IMR-90 (cell line): ENCODE data around the gene PDS5A. TPM values are rescaled to one million over a fixed set of nuclear protein-coding genes. Genes with fewer than 3 reads are reported as not detected.

ENCODE experiments used
- ATAC-seq: fragments of 200-7000 bp; cut with Tn5 transposase; 2 replicates; pipeline ENCODE4 v1.9.1; 2020; ENCODE audit warnings: low read depth, mild to moderate bottlenecking, moderate library complexity
- BruUV-seq: library from RNA; stranded (reverse); fragments of 400-500 nt; replicated peaks from 2 replicates; lab custom pipeline; 2021; lab: Mats Ljungman, UMichigan
- CTCF ChIA-PET: fragments of 300-600 bp; formaldehyde crosslinking; extraction: SDS; loops from one replicate; lab custom pipeline; 2021; ENCODE audit warnings: antibody characterized with exemption; lab: Yijun Ruan, JAX
- POLR2A ChIA-PET: fragments of 300-600 bp; sonication (Branson Sonifier 250); formaldehyde crosslinking; loops from one replicate; lab custom pipeline; 2022; ENCODE audit warnings: antibody characterized with exemption; ENCODE audit not compliant: unreplicated experiment; lab: Charles Lee
- DNase-seq: peaks from one replicate; pipeline ENCODE4 v3.0.0; 2013
- H2AFZ ChIP-seq: replicated peaks from 2 replicates; pipeline ENCODE3; 2013; ENCODE audit warnings: low read length, mild to moderate bottlenecking; ENCODE audit not compliant: poor library complexity
- H2AK5ac ChIP-seq: 2 replicates; pipeline ENCODE4 v1.6.1; 2013; ENCODE audit warnings: low read depth, low read length, inconsistent platforms
- H2AK9ac ChIP-seq: replicated peaks from 2 replicates; pipeline ENCODE3; 2013; ENCODE audit warnings: mild to moderate bottlenecking, low read depth, low read length, moderate library complexity; ENCODE audit not compliant: poor library complexity
- H2BK120ac ChIP-seq: 2 replicates; pipeline ENCODE4 v1.6.1; 2013; ENCODE audit warnings: low read depth, low read length, inconsistent platforms
- H2BK15ac ChIP-seq: 3 replicates; pipeline ENCODE4 v1.6.1; 2013; ENCODE audit warnings: low read depth, low read length, inconsistent platforms
- H2BK20ac ChIP-seq: 2 replicates; pipeline ENCODE4 v1.6.1; 2013; ENCODE audit warnings: low read depth, mild to moderate bottlenecking, inconsistent platforms, low read length, moderate library complexity
- H2BK5ac ChIP-seq: 2 replicates; pipeline ENCODE4 v1.6.1; 2013; ENCODE audit warnings: mild to moderate bottlenecking, low read depth, low read length, inconsistent platforms; ENCODE audit not compliant: poor library complexity, severe bottlenecking
- H3K14ac ChIP-seq: replicated peaks from 2 replicates; pipeline ENCODE4 v1.6.1; 2013; ENCODE audit warnings: low read depth, low read length, inconsistent platforms
- H3K18ac ChIP-seq: 2 replicates; pipeline ENCODE4 v1.6.1; 2013; ENCODE audit warnings: low read depth, low read length, control low read depth
- H3K23ac ChIP-seq: 2 replicates; pipeline ENCODE4 v1.6.1; 2013; ENCODE audit warnings: low read depth, low read length, inconsistent platforms
- H3K27ac ChIP-seq: 2 replicates; pipeline ENCODE4 v1.5.1; 2013; ENCODE audit warnings: mild to moderate bottlenecking, control low read depth, low read length; ENCODE audit not compliant: insufficient read depth
- H3K27me3 ChIP-seq: 2 replicates; pipeline ENCODE4 v1.6.1; 2013; ENCODE audit warnings: low read length; ENCODE audit not compliant: control insufficient read depth, insufficient read depth
- H3K36me3 ChIP-seq: 2 replicates; pipeline ENCODE4 v1.6.1; 2013; ENCODE audit warnings: low read length, mixed read lengths; ENCODE audit not compliant: control insufficient read depth, insufficient read depth
- H3K4ac ChIP-seq: 2 replicates; pipeline ENCODE4 v1.6.1; 2013; ENCODE audit warnings: low read depth, low read length, inconsistent platforms
- H3K4me1 ChIP-seq: 2 replicates; pipeline ENCODE4 v1.6.1; 2013; ENCODE audit warnings: low read length, mixed read lengths; ENCODE audit not compliant: control insufficient read depth, insufficient read depth
- H3K4me2 ChIP-seq: 2 replicates; pipeline ENCODE4 v1.6.1; 2013; ENCODE audit warnings: low read depth, mild to moderate bottlenecking, control low read depth, low read length, moderate library complexity
- H3K4me3 ChIP-seq: 2 replicates; pipeline ENCODE4 v1.5.1; 2013; ENCODE audit warnings: low read depth, mild to moderate bottlenecking, control low read depth, low read length, moderate library complexity; ENCODE audit not compliant: insufficient read depth
- H3K56ac ChIP-seq: 2 replicates; pipeline ENCODE4 v1.6.1; 2013; ENCODE audit warnings: low read length, inconsistent platforms; ENCODE audit not compliant: insufficient read depth; ENCODE audit errors: extremely low read depth
- H3K79me1 ChIP-seq, 2 experiments: 2 replicates each; pipeline ENCODE4 v1.6.1; 2013; ENCODE audit warnings: low read length in 2 of 2, inconsistent platforms in 1 of 2, low read depth in 1 of 2
- H3K9ac ChIP-seq: 2 replicates; pipeline ENCODE4 v1.6.1; 2013; ENCODE audit warnings: low read depth, low read length, control low read depth
- H3K9me1 ChIP-seq: 2 replicates; pipeline ENCODE4 v1.6.1; 2013; ENCODE audit warnings: low read length, inconsistent platforms; ENCODE audit not compliant: insufficient read depth
- H3K9me3 ChIP-seq: 2 replicates; pipeline ENCODE4 v1.6.1; 2013; ENCODE audit warnings: low read length; ENCODE audit not compliant: control insufficient read depth, insufficient read depth
- H4K20me1 ChIP-seq: 2 replicates; pipeline ENCODE4 v1.6.1; 2013; ENCODE audit warnings: low read length, inconsistent platforms; ENCODE audit not compliant: insufficient read depth
- H4K5ac ChIP-seq: 2 replicates; pipeline ENCODE4 v1.6.1; 2013; ENCODE audit warnings: mild to moderate bottlenecking, low read depth, low read length, control low read depth
- H4K8ac ChIP-seq, 2 experiments: 2 replicates each; pipeline ENCODE4 v1.6.1; 2013; ENCODE audit warnings: low read depth in 2 of 2, low read length in 2 of 2, control low read depth in 1 of 2, inconsistent platforms in 1 of 2
- H4K91ac ChIP-seq: 2 replicates; pipeline ENCODE4 v1.6.1; 2013; ENCODE audit warnings: low read depth, low read length, inconsistent platforms; ENCODE audit not compliant: insufficient read depth
- CTCF ChIP-seq: conservative IDR thresholded peaks from 2 replicates; pipeline ENCODE4 v1.5.1; 2012; ENCODE audit warnings: mild to moderate bottlenecking, low read depth, low read length, improper control_type of control experiment
- ELK1 ChIP-seq: fragments of 150-350 bp; IDR thresholded peaks from 2 replicates; pipeline ENCODE4 v1.6.1; 2016; ENCODE audit warnings: low read depth, mild to moderate bottlenecking, low read length, moderate library complexity, borderline replicate concordance
- MAFK ChIP-seq: IDR thresholded peaks from 2 replicates; pipeline ENCODE4 v1.6.1; 2012; ENCODE audit warnings: low read depth, low read length, improper control_type of control experiment
- MAZ ChIP-seq: IDR thresholded peaks from 2 replicates; pipeline ENCODE4 v1.6.1; 2012; ENCODE audit warnings: low read depth, mild to moderate bottlenecking, low read length, improper control_type of control experiment, moderate library complexity, borderline replicate concordance
- MXI1 ChIP-seq: IDR thresholded peaks from 2 replicates; pipeline ENCODE4 v1.6.1; 2012; ENCODE audit warnings: low read depth, mild to moderate bottlenecking, low read length, moderate library complexity, borderline replicate concordance
- POLR2A ChIP-seq: IDR thresholded peaks from 2 replicates; pipeline ENCODE4 v1.6.1; 2012; ENCODE audit warnings: mild to moderate bottlenecking, low read depth, low read length
- RCOR1 ChIP-seq: IDR thresholded peaks from 2 replicates; pipeline ENCODE4 v1.6.1; 2012; ENCODE audit warnings: mild to moderate bottlenecking, low read length, improper control_type of control experiment; ENCODE audit not compliant: insufficient replicate concordance
- RFX5 ChIP-seq: IDR thresholded peaks from 2 replicates; pipeline ENCODE4 v1.8.0; 2012; ENCODE audit warnings: low read depth, mild to moderate bottlenecking, low read length, moderate library complexity
- SMC3 ChIP-seq: fragments of 150-350 bp; IDR thresholded peaks from 2 replicates; pipeline ENCODE4 v1.6.1; 2016; ENCODE audit warnings: low read depth, mild to moderate bottlenecking, antibody characterized with exemption, low read length, moderate library complexity
- USF2 ChIP-seq: fragments of 150-350 bp; IDR thresholded peaks from 2 replicates; pipeline ENCODE4 v1.6.1; 2017; ENCODE audit warnings: mild to moderate bottlenecking, antibody characterized with exemption, low read length, low read depth
- WGBS, 2 experiments: methylation state at CpG; one replicate each; pipeline versions ENCODE4 v1.1.5 to v1.1.7; 2013; ENCODE audit warnings: missing lambda C conversion rate in 2 of 2; ENCODE audit not compliant: insufficient read length in 1 of 2; ENCODE audit errors: extremely low coverage in 2 of 2; 5-methylcytosine and 5-hydroxymethylcytosine counted together
- dilution Hi-C: fragments of 300-500 bp; cut with HindIII; formaldehyde crosslinking; loops from one replicate; pipeline ENCODE4 v1.14.3; 2018; ENCODE audit warnings: low sequenced_read_pairs; ENCODE audit not compliant: unreplicated experiment
- in situ Hi-C: fragments of 300-500 bp; cut with MboI; formaldehyde crosslinking; loops from 3 replicates; pipeline ENCODE4 v1.14.3; 2019; ENCODE audit warnings: low sequenced_read_pairs, inconsistent platforms, mixed read lengths
- intact Hi-C: fragments of 100-400 bp; cut with micrococcal nuclease; formaldehyde crosslinking; loops from 2 replicates; pipeline ENCODE4 v1.10.0; 2022
- polyA plus RNA-seq, 3 experiments: library from polyadenylated mRNA; depleted of rRNA; stranded (reverse); fragments of >200 nt; gene quantifications; 2 replicates each; pipeline ENCODE4 v1.2.3, GENCODE V29; 2012; ENCODE audit warnings: low replicate concordance in 1 of 3
- total RNA-seq: library from RNA; depleted of rRNA; stranded (reverse); fragments of >200 nt; gene quantifications from 2 replicates; pipeline ENCODE4 v1.2.3, GENCODE V29; 2012

The PDS5A gene
- total and polyA plus RNA-seq, 2 of the 4 experiments (the other 2 are of a cell fraction), result 16.3 to 33.5 TPM

GRCh38 chr4:39922399-39922798 is 55.3 kb downstream of the PDS5A start:
- Histone ChIP-seq H4K8ac (no peak overlapping the region), H2AK9ac (no peak overlapping the region), H2BK20ac (no peak overlapping the region), H3K18ac (no peak overlapping the region), H3K9ac (no peak overlapping the region), H2BK15ac (no peak overlapping the region), H2BK120ac (no peak overlapping the region), H3K4me1 (no peaks in the 10 kb centered on the region), H3K4ac (no peak overlapping the region), H3K9me1 (peaks cover 3% of the 10 kb centered on the region; the same call in 1 of the 2 replicates), H3K9me3 (no peaks in the 10 kb centered on the region), H2BK5ac (no peak overlapping the region), H3K27ac (no peak overlapping the region), H3K36me3 (peaks cover 12% of the 10 kb centered on the region), H3K4me3 (no peak overlapping the region), H2AFZ (no peak overlapping the region), H3K27me3 (no peaks in the 10 kb centered on the region), H4K91ac (no peak overlapping the region), H3K23ac (no peak overlapping the region), H3K56ac (no peak overlapping the region), H4K5ac (no peak overlapping the region), H4K20me1 (no peaks in the 10 kb centered on the region; the same call in 1 of the 2 replicates), H3K79me1 (peaks cover 17 to 20% of the 10 kb centered on the region in 2 experiments), H2AK5ac (no peak overlapping the region), H3K14ac (no peak overlapping the region), H3K4me2 (no peak overlapping the region)
- DNase-seq, result no peak
- WGBS, 2 experiments, result no CpG with 5 or more reads among the region's 2 CpGs
- in situ Hi-C loops (no loop called here), dilution Hi-C loops (no loop called here), intact Hi-C loops (loop anchor here (2.0 kb wide), 1 partner anchor 14 kb away; no protein-coding TSS in a partner anchor)
- CTCF ChIA-PET, result interaction anchor here (0.7 kb wide), 2 partner anchors 24 to 119 kb away, joined by 3 read pairs; no protein-coding TSS in a partner anchor
- TF ChIP-seq SMC3 (no peak), CTCF (no peak), ELK1 (no peak), USF2 (no peak), RFX5 (no peak), MAFK (no peak), MAZ (no peak), MXI1 (no peak), POLR2A (no peak), RCOR1 (no peak)
- POLR2A ChIA-PET, result no interaction called here
- no TSS peak for BruUV-seq
- no peak for ATAC-seq
